Adipose tissue (tissue), 3 donors: Measurements from ENCODE around the gene SLC25A20. TPM values are rescaled to one million over a fixed set of nuclear protein-coding genes. Genes with fewer than 3 reads are reported as not detected.
A peak's percentile ranks its signal among the peaks of the same experiment; 100 is the strongest.

Source experiments
- H3K27ac ChIP-seq: one replicate; pipeline ENCODE4 v1.5.1; 2013; ENCODE audit warnings: low read depth, low read length
- WGBS, 3 donors: extraction: QIAGEN DNeasy Blood & Tissue Kit; methylation state at CpG; one replicate each; pipeline ENCODE4 v1.1.7; 2013; 5-methylcytosine and 5-hydroxymethylcytosine counted together
- polyA plus RNA-seq, 3 donors: library from polyadenylated mRNA; stranded (reverse); fragments of 200-250 nt; gene quantifications; one replicate each; pipeline ENCODE4 v1.2.3, GENCODE V29; 2013
- donor health status: healthy with polysubstance abuse.
- donor health status: Bipolar disorder and iron deficiency.
- donor health status: healthy.

The SLC25A20 gene
- 10 to 100 TPM; 18.9 to 31.6 (median 22.9) TPM for polyA plus RNA-seq

GRCh38 chr3:48898383-48899234 is at the start of gene SLC25A20:
Gene SLC25A20, minus strand, starts transcription at chr3:48898882. Its CDS starts 88 bp downstream, at chr3:48898794.
- WGBS, 3 donors = 2 to 3% (median 2%) methylated on average over 49 to 54 of the region's 54 CpGs
- no peak within 1 kb of the TSS for H3K27ac ChIP-seq

- 86 to 90% (median 86%) methylated on average over 4 of the region's 4 CpGs for WGBS, 3 donors
- H3K27ac ChIP-seq = no peak overlapping the region
Observed at GRCh38 chr3:48945891-48946549, 47.3 kb upstream of the SLC25A20 start.

GRCh38 chr3:48945432-48945831 is 46.8 kb upstream of the SLC25A20 start:
- 87 to 92% (median 89%) methylated on average over 2 of the region's 2 CpGs for WGBS, 3 donors
- H3K27ac ChIP-seq = no peak overlapping the region

- 93 to 98% (median 93%) methylated on average over 3 of the region's 3 CpGs for WGBS, 3 donors
- no peak overlapping the region for H3K27ac ChIP-seq
Observed at GRCh38 chr3:48938689-48939088, 40.0 kb upstream of the SLC25A20 start.

GRCh38 chr3:48938156-48938555 is 39.5 kb upstream of the SLC25A20 start:
- no peak overlapping the region for H3K27ac ChIP-seq

GRCh38 chr3:48935530-48935929 is 36.8 kb upstream of the SLC25A20 start:
- WGBS, 3 donors = 81 to 91% (median 86%) methylated on average over 4 of the region's 4 CpGs
- H3K27ac ChIP-seq = no peak overlapping the region

- H3K27ac ChIP-seq = no peak overlapping the region
- 82 to 91% (median 90%) methylated on average over 5 of the region's 5 CpGs for WGBS, 3 donors
Observed at GRCh38 chr3:48934333-48934991, 35.8 kb upstream of the SLC25A20 start.

- WGBS, 3 donors = 50 to 73% (median 50%) methylated on average over 1 of the region's 1 CpG
- H3K27ac ChIP-seq = no peak overlapping the region
Observed at GRCh38 chr3:48931944-48932580, 33.4 kb upstream of the SLC25A20 start.

GRCh38 chr3:48930590-48930989 is 31.9 kb upstream of the SLC25A20 start:
- H3K27ac ChIP-seq = no peak overlapping the region
- 68 to 79% (median 70%) methylated on average over 3 of the region's 3 CpGs for WGBS, 3 donors

- 60 to 68% (median 62%) methylated on average over 3 of the region's 3 CpGs for WGBS, 3 donors
- H3K27ac ChIP-seq = no peak overlapping the region
Observed at GRCh38 chr3:48929358-48930035, 30.8 kb upstream of the SLC25A20 start.

GRCh38 chr3:48928679-48929078 is 30.0 kb upstream of the SLC25A20 start:
- WGBS, 3 donors = 71 to 79% (median 77%) methylated on average over 1 of the region's 1 CpG
- no peak overlapping the region for H3K27ac ChIP-seq

- WGBS, 3 donors = 39 to 54% (median 47%) methylated on average over 2 of the region's 2 CpGs
Observed at GRCh38 chr3:48927928-48928327, 29.2 kb upstream of the SLC25A20 start.

GRCh38 chr3:48926425-48927392 is 28.0 kb upstream of the SLC25A20 start:
- WGBS, 3 donors = 80 to 86% (median 82%) methylated on average over 11 of the region's 11 CpGs
- H3K27ac ChIP-seq = no peak overlapping the region

More at GRCh38 chr3:48927928-48928327, 29.2 kb upstream of the SLC25A20 start:
- H3K27ac ChIP-seq = no peak overlapping the region

GRCh38 chr3:48919215-48920138 is 20.8 kb upstream of the SLC25A20 start:
- WGBS, 3 donors = 0 to 1% (median 0%) methylated on average over 47 to 54 of the region's 54 CpGs
- peak overlapping the region; percentile 73 for H3K27ac ChIP-seq

GRCh38 chr3:48918388-48919214 is 19.9 kb upstream of the SLC25A20 start, which contains the start of gene ARIH2:
Gene ARIH2, plus strand, starts transcription at chr3:48918842. Its CDS starts 8,717 bp downstream, at chr3:48927559.
- WGBS, 3 donors = 0% methylated on average over 83 to 97 of the region's 97 CpGs
- peak within 1 kb of the TSS; percentile 73 for H3K27ac ChIP-seq
